ENCODE measurements around the gene BMPER. TPM values are rescaled to one million over a fixed set of nuclear protein-coding genes. Genes with fewer than 3 reads are reported as not detected.
A peak's percentile ranks its signal among the peaks of the same experiment; 100 is the strongest.

Gene BMPER
- total and polyA plus RNA-seq, 2 donors from 2014 or later = 0.60 to 0.80 TPM

DNA sequence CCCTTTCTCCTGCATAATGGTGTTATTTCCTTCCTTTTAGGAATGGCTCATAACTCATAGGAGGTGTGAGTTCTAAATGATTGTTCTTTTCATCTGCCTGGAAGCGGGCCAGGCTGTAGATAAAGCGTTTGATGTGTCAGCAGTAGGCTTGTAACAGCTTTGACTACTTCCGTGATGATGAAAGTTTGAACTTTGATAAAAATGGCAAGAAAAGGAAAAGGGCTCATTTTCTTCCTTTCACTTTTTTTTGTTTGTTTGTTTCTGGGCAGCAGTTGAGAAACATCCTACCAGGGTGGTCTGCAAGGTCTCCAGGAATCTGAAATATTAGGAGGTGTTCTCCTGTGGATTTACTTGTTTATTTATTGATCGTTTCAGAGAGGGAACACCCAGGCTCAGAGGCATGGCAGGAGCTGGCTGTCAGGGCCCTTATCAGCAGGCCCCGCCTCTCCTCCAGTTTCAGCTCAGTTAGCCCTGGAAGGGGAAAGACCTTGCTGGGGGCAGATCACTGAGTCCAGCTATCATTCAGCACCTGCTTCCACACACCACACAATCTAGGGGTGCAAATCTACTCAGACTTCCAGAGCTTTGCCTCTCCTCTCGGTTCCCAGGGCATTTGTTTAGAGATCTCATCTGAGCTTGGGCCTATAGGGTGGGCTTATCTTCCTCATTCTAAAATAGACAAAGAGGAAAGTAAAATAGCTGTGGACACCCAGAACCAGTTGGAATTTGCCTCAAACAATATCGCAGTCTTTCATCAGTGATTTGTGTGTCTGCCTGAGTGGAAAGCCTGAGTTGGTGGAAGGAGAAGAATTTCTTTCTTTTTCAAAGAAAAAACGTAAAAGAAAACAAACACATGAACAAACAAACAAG, 130.9 kb downstream of the BMPER start:
- Histone ChIP-seq H3K4me1 (ENCODE audit: control insufficient read depth in 2 of 3, insufficient read depth in 2 of 3, low read depth in 1 of 3, low read length in 3 of 3) (no peaks in the 10 kb centered on the region), H3K36me3 (ENCODE audit: control insufficient read depth in 2 of 3, insufficient read depth in 3 of 3, low read length in 3 of 3) (no peaks in the 10 kb centered on the region), H3K27me3 (ENCODE audit: control insufficient read depth, insufficient read depth, low read length) (no peaks in the 10 kb centered on the region), H3K9me3 (ENCODE audit: control insufficient read depth in 2 of 3, insufficient read depth in 1 of 3, low read length in 3 of 3) (no peaks in the 10 kb centered on the region), H3K4me3 (ENCODE audit: low read length in 3 of 3) (no peak overlapping the region), H3K9ac (ENCODE audit: low read length in 3 of 3) (no peak overlapping the region), H3K27ac (ENCODE audit: low read depth in 2 of 2, low read length in 2 of 2) (no peak overlapping the region)
- intact Hi-C loops (cut with DNase I) = no loop called here
- TF ChIP-seq, protein P1, sequence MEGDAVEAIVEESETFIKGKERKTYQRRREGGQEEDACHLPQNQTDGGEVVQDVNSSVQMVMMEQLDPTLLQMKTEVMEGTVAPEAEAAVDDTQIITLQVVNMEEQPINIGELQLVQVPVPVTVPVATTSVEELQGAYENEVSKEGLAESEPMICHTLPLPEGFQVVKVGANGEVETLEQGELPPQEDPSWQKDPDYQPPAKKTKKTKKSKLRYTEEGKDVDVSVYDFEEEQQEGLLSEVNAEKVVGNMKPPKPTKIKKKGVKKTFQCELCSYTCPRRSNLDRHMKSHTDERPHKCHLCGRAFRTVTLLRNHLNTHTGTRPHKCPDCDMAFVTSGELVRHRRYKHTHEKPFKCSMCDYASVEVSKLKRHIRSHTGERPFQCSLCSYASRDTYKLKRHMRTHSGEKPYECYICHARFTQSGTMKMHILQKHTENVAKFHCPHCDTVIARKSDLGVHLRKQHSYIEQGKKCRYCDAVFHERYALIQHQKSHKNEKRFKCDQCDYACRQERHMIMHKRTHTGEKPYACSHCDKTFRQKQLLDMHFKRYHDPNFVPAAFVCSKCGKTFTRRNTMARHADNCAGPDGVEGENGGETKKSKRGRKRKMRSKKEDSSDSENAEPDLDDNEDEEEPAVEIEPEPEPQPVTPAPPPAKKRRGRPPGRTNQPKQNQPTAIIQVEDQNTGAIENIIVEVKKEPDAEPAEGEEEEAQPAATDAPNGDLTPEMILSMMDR (IDR thresholded peaks at IDR 0.05; ENCODE audit: borderline replicate concordance, extremely low read depth, insufficient read depth) = no peak
- DNase-seq (peak in 1 of 5 donors; percentile 57), FAIRE-seq (no peak)

- TF ChIP-seq, protein P1 (IDR thresholded peaks at IDR 0.05; ENCODE audit: borderline replicate concordance, extremely low read depth, insufficient read depth) = no peak
- DNase-seq = no peak
- Histone ChIP-seq H3K9me3 (ENCODE audit: control insufficient read depth in 2 of 3, insufficient read depth in 1 of 3, low read length in 3 of 3) (no peaks in the 10 kb centered on the region), H3K4me3 (ENCODE audit: low read length in 3 of 3) (no peak overlapping the region), H3K27ac (ENCODE audit: low read depth in 2 of 2, low read length in 2 of 2) (no peak overlapping the region), H3K9ac (ENCODE audit: low read length in 3 of 3) (no peak overlapping the region), H3K36me3 (ENCODE audit: control insufficient read depth in 2 of 3, insufficient read depth in 3 of 3, low read length in 3 of 3) (no peaks in the 10 kb centered on the region), H3K27me3 (ENCODE audit: control insufficient read depth, insufficient read depth, low read length) (no peaks in the 10 kb centered on the region), H3K4me1 (ENCODE audit: control insufficient read depth in 2 of 3, insufficient read depth in 2 of 3, low read depth in 1 of 3, low read length in 3 of 3) (no peaks in the 10 kb centered on the region)
- FAIRE-seq = no peak
- intact Hi-C loops (cut with DNase I) = no loop called here
Observed at GRCh38 chr7:34036972-34037792, 131.8 kb downstream of the BMPER start.

- FAIRE-seq (no peak), DNase-seq (no peak)
- H3K27ac ChIP-seq (ENCODE audit: low read depth in 2 of 2, low read length in 2 of 2) = no peak overlapping the region
- no peak overlapping the region for H3K9ac ChIP-seq (ENCODE audit: low read length in 3 of 3)
- intact Hi-C loops (cut with DNase I) = no loop called here
- no peaks in the 10 kb centered on the region for H3K9me3 ChIP-seq (ENCODE audit: control insufficient read depth in 2 of 3, insufficient read depth in 1 of 3, low read length in 3 of 3)
- TF ChIP-seq, protein P1 (IDR thresholded peaks at IDR 0.05; ENCODE audit: borderline replicate concordance, extremely low read depth, insufficient read depth) = no peak
- H3K36me3 ChIP-seq (ENCODE audit: control insufficient read depth in 2 of 3, insufficient read depth in 3 of 3, low read length in 3 of 3) = no peaks in the 10 kb centered on the region
- H3K4me3 ChIP-seq (ENCODE audit: low read length in 3 of 3) = no peak overlapping the region
- H3K4me1 ChIP-seq (ENCODE audit: control insufficient read depth in 2 of 3, insufficient read depth in 2 of 3, low read depth in 1 of 3, low read length in 3 of 3) = no peaks in the 10 kb centered on the region
- H3K27me3 ChIP-seq (ENCODE audit: control insufficient read depth, insufficient read depth, low read length) = no peaks in the 10 kb centered on the region
Observed at GRCh38 chr7:34038816-34039470, 133.6 kb downstream of the BMPER start.
